C4-2B (cell line): ENCODE measurements around the gene SLC25A40.

Source experiments
- ZFX ChIP-seq: fragments of 450-650 bp; IDR thresholded peaks from 2 replicates; pipeline ENCODE4 v1.6.1; 2017
- TF ChIP-seq, protein P1 (sequence below): fragments of 450-650 bp; conservative IDR thresholded peaks from 2 replicates; pipeline ENCODE4 v1.5.1; 2017; ENCODE audit warnings: mild to moderate bottlenecking

DNA sequence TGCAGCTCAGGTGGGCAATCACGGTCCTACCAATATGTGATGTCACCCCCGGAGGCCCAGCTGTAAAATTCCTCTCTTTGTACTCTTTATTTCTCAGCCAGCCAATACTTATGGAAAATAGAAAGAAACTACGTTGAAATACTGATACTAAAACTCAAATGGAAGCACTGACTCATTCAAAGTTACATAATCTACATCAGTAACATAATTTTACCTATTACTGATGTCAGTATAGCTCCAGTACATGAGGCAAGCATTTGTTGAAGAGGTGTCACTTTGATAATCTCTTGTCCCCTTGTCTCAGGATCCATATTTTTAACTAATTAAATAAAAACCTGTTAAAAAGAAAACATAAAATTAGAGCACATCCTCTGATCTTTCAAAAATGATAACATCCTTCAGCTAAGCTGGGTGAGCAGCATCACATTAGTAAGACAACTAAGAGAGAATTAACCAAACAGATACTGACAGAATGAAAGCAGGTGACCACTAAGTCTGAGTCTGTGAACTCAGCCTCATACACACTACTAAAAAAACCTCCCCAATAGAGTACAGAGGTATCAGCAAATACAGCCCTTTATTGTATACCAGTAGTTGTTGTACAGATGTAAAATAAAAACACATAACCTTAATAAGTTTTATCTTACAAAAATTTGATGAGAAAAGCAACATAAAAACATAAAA, 17.6 kb downstream of the SLC25A40 start:
- TF ChIP-seq, protein P1, sequence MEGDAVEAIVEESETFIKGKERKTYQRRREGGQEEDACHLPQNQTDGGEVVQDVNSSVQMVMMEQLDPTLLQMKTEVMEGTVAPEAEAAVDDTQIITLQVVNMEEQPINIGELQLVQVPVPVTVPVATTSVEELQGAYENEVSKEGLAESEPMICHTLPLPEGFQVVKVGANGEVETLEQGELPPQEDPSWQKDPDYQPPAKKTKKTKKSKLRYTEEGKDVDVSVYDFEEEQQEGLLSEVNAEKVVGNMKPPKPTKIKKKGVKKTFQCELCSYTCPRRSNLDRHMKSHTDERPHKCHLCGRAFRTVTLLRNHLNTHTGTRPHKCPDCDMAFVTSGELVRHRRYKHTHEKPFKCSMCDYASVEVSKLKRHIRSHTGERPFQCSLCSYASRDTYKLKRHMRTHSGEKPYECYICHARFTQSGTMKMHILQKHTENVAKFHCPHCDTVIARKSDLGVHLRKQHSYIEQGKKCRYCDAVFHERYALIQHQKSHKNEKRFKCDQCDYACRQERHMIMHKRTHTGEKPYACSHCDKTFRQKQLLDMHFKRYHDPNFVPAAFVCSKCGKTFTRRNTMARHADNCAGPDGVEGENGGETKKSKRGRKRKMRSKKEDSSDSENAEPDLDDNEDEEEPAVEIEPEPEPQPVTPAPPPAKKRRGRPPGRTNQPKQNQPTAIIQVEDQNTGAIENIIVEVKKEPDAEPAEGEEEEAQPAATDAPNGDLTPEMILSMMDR = no peak
- TF ChIP-seq ZFX = no peak
